K562 (cell line): ENCODE results near the gene GYG1. TPM values are rescaled to one million over a fixed set of nuclear protein-coding genes. Genes with fewer than 3 reads are reported as not detected.

Experiments used
- E4F1 ChIP-seq: fragments of 250-450 bp; sonication (Bioruptor Pico); IDR thresholded peaks from 2 replicates; pipeline ENCODE4 v1.5.0; 2021; ENCODE audit warnings: mild to moderate bottlenecking, borderline replicate concordance
- HBP1 ChIP-seq: fragments of 450-650 bp; formaldehyde crosslinking; IDR thresholded peaks from 2 replicates; pipeline ENCODE4 v1.4.0; 2022; ENCODE audit warnings: missing genetic modification characterization
- HDAC2 ChIP-seq: fragments of 450-650 bp; IDR thresholded peaks from 2 replicates; pipeline ENCODE4 v1.6.1; 2016; ENCODE audit warnings: mild to moderate bottlenecking
- LEF1 ChIP-seq: fragments of 450-650 bp; IDR thresholded peaks from 2 replicates; pipeline ENCODE4 v1.6.1; 2016; ENCODE audit warnings: mild to moderate bottlenecking
- MCM2 ChIP-seq: fragments of 450-650 bp; IDR thresholded peaks from 2 replicates; pipeline ENCODE4 v1.6.1; 2017; ENCODE audit warnings: low read depth, mild to moderate bottlenecking
- NUFIP1 ChIP-seq: fragments of 450-650 bp; IDR thresholded peaks from 2 replicates; pipeline ENCODE4 v1.6.1; 2018; ENCODE audit not compliant: partially characterized antibody
- REST ChIP-seq, 2 experiments: fragments of 450-650 bp; formaldehyde crosslinking in 1 of 2; IDR thresholded peaks; 2 replicates each; pipeline versions ENCODE4 v1.4.0 to v1.6.1; 2014 to 2020; ENCODE audit warnings: mild to moderate bottlenecking in 2 of 2, borderline replicate concordance in 1 of 2, low read depth in 1 of 2
- RREB1 ChIP-seq: fragments of 250-450 bp; sonication (Bioruptor Pico); IDR thresholded peaks from 2 replicates; pipeline ENCODE4 v1.4.0; 2020
- ZNF583 ChIP-seq: fragments of 250-450 bp; sonication (Bioruptor Pico); IDR thresholded peaks from 2 replicates; pipeline ENCODE4 v1.4.0; 2020
- polyA plus RNA-seq, 8 experiments: library from polyadenylated mRNA; depleted of rRNA in 4 of 8; stranded (reverse) in 5 of 8; unstranded in 3 of 8; fragments of >200 nt; fragmentation: Nextera tagmentation in 2 of 8; fragmentation: Illumina TruSeq in 1 of 8; extraction: Ambion mirVana in 2 of 8; extraction: Trizol in 1 of 8; gene quantifications; 2 replicates each; pipeline versions ENCODE4 v1.2.1 to v1.2.3, GENCODE V29; 2011 to 2014; ENCODE audit warnings: inconsistent platforms in 1 of 8, missing spikeins in 1 of 8
- total RNA-seq, 7 experiments: library from RNA; depleted of rRNA in 6 of 7; stranded (reverse); fragments of >200 nt in 6 of 7; fragmentation: Illumina TruSeq in 2 of 7; extraction: Trizol in 2 of 7; gene quantifications; 2 replicates each; pipeline versions ENCODE4 v1.2.1 to v1.2.3, GENCODE V29; 2011 to 2021; ENCODE audit warnings: low replicate concordance in 1 of 7

The GYG1 gene
- total and polyA plus RNA-seq, 9 of the 15 experiments (the other 6 are each of a cell fraction or from before 2014, with no cell fraction given), result 14.6 to 38.4 (median 24.6) TPM

GRCh38 chr3:148957586-148957985 is 33.8 kb upstream of the GYG1 start (continued):
- no peak for TF ChIP-seq REST (IDR thresholded peaks at IDR 0.05; ENCODE audit: borderline replicate concordance)
- no peak for TF ChIP-seq REST (CRISPR knock-in tag; IDR thresholded peaks at IDR 0.05; ENCODE audit: low read depth)
- no peak for TF ChIP-seq E4F1 (CRISPR knock-in tag)
- TF ChIP-seq LEF1, result no peak
- TF ChIP-seq RREB1, result no peak
- no peak for TF ChIP-seq ZNF583 (CRISPR knock-in tag)
- no peak for TF ChIP-seq HDAC2
- TF ChIP-seq MCM2, result no peak
- no peak for TF ChIP-seq NUFIP1
- no peak for TF ChIP-seq HBP1
